HEK293 (cell line): Measurements from ENCODE around the gene TCEA2.

ENCODE experiments used
- CTCF ChIP-seq: fragments of 450-650 bp; formaldehyde crosslinking; IDR thresholded peaks from 2 replicates; pipeline ENCODE4 v1.5.1; 2016; ENCODE audit warnings: missing biosample characterization, missing genetic modification characterization
- HOXC10 ChIP-seq: sonication (generic); formaldehyde crosslinking; IDR thresholded peaks from 2 replicates; pipeline ENCODE4 v1.8.1; 2023; ENCODE audit warnings: mild to moderate bottlenecking, missing genetic modification reagents
- SP3 ChIP-seq: fragments of 450-650 bp; formaldehyde crosslinking; IDR thresholded peaks from 2 replicates; pipeline ENCODE4 v1.5.1; 2016; ENCODE audit warnings: missing biosample characterization, missing genetic modification characterization
- ZNF223 ChIP-seq: fragments of 450-650 bp; formaldehyde crosslinking; IDR thresholded peaks from 2 replicates; pipeline ENCODE4 v1.5.1; 2016; ENCODE audit warnings: missing biosample characterization, missing genetic modification characterization

- no peak for TF ChIP-seq CTCF (tag by site-specific recombination)
- no peak for TF ChIP-seq SP3 (tag by site-specific recombination)
- no peak for TF ChIP-seq HOXC10 (CRISPR knock-in tag)
- TF ChIP-seq ZNF223 (tag by site-specific recombination) = no peak
Observed at GRCh38 chr20:64115171-64115911, 52.3 kb downstream of the TCEA2 start.
